ENCODE data around the gene PIN4.

- TF ChIP-seq CTCF (IDR thresholded peaks at IDR 0.05; ENCODE audit: insufficient read depth, low read length, poor library complexity, severe bottlenecking) (no peak), EZH2phosphoT487 (conservative IDR thresholded peaks at IDR 0.05; ENCODE audit: low read length) (no peak)
Measured at GRCh38 chrX:72169008-72169728, 12.4 kb upstream of the PIN4 start.
